OCI-LY1 (cell line): Measurements from ENCODE around the gene ARHGEF10L.

Experiments
- EZH2 ChIP-seq: fragments of 200-600 bp; sonication (generic), shearing (Covaris generic); IDR thresholded peaks from 2 replicates; pipeline ENCODE4 v1.8.0; 2017; ENCODE audit warnings: borderline replicate concordance, mixed run types, mild to moderate bottlenecking, antibody characterized with exemption, low read length, moderate library complexity, mixed read lengths
- TF ChIP-seq, protein P1 (sequence below): fragments of 200-600 bp; sonication (generic), shearing (Covaris generic); IDR thresholded peaks from 2 replicates; pipeline ENCODE4 v1.5.1; 2017; ENCODE audit warnings: mild to moderate bottlenecking, antibody characterized with exemption, low read length, moderate library complexity, mixed read lengths

DNA sequence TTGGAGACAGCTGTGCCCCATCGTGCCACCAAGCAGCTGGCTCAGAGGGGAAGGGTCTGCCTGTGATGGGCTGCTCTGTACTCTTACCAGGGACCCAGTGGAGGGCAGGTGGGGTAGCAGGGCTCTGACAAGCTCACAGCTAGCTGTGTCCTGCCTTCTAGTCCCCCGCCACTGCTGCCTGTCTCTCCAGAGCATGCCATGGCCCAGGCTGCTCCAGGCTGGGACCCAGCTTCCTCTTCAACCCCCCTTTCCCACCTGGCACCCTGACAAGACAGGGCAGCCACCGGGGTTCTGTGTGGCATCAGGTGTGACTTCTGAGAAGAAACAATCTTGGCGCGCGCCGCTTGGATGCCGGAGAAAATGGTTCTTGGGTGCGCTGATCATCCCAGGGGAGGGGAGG lies 123.3 kb downstream of the ARHGEF10L start:
- TF ChIP-seq, protein P1, sequence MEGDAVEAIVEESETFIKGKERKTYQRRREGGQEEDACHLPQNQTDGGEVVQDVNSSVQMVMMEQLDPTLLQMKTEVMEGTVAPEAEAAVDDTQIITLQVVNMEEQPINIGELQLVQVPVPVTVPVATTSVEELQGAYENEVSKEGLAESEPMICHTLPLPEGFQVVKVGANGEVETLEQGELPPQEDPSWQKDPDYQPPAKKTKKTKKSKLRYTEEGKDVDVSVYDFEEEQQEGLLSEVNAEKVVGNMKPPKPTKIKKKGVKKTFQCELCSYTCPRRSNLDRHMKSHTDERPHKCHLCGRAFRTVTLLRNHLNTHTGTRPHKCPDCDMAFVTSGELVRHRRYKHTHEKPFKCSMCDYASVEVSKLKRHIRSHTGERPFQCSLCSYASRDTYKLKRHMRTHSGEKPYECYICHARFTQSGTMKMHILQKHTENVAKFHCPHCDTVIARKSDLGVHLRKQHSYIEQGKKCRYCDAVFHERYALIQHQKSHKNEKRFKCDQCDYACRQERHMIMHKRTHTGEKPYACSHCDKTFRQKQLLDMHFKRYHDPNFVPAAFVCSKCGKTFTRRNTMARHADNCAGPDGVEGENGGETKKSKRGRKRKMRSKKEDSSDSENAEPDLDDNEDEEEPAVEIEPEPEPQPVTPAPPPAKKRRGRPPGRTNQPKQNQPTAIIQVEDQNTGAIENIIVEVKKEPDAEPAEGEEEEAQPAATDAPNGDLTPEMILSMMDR = no peak
- TF ChIP-seq EZH2 = no peak
